ENCODE measurements around the gene MAMSTR.

Gene MAMSTR

DNA sequence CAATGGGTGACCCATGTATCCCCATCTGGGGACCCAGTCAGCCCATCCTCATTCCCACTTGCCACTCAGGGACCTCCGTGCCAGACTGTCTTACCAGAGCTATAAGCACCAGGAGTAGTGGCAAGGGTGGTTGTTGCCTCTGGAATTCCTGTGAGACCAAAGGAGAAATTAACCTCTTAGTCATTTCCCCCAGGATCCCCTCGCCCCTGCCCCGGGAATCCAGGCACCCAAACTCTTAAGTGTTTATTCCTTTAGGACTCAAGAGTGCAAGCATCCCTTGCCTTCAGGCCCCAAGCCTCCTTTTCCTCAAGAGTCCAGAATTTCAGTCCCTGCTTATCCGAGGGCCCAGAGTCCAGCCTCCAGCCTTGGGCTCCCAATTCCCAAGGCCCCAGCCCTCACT, 55.9 kb downstream of the MAMSTR start:
- no peak for DNase-seq (ENCODE audit: low read depth)
